AG10803 (cell line): ENCODE data around the gene RAB40C.

Experiments
- DNase-seq: peaks from one replicate; pipeline ENCODE4 v3.0.0; 2010; ENCODE audit warnings: low read depth
- H3K4me3 ChIP-seq: 2 replicates; pipeline ENCODE4 v1.5.1; 2011; ENCODE audit warnings: mild to moderate bottlenecking, low read length, control low read depth
- CTCF ChIP-seq: conservative IDR thresholded peaks from 2 replicates; pipeline ENCODE4 v1.5.1; 2011; ENCODE audit warnings: mild to moderate bottlenecking, low read length, control low read depth, inconsistent platforms

Gene RAB40C

GRCh38 chr16:610513-611381, 20.9 kb downstream of the RAB40C start:
- no peak overlapping the region for H3K4me3 ChIP-seq
- no peak for DNase-seq
- TF ChIP-seq CTCF = peak; percentile 32

GRCh38 chr16:615122-615521, 25.3 kb downstream of the RAB40C start:
- no peak for DNase-seq
- TF ChIP-seq CTCF = no peak
- H3K4me3 ChIP-seq = no peak overlapping the region

GRCh38 chr16:616733-617586, 27.1 kb downstream of the RAB40C start:
- no peak for DNase-seq
- no peak for TF ChIP-seq CTCF
- H3K4me3 ChIP-seq = no peak overlapping the region

GRCh38 chr16:617855-618254, 28.0 kb downstream of the RAB40C start:
- TF ChIP-seq CTCF = no peak
- DNase-seq = no peak
- H3K4me3 ChIP-seq = no peak overlapping the region

GRCh38 chr16:619476-620100, 29.7 kb downstream of the RAB40C start:
- no peak overlapping the region for H3K4me3 ChIP-seq
- DNase-seq = no peak
- TF ChIP-seq CTCF = no peak

- DNase-seq = no peak
- no peak overlapping the region for H3K4me3 ChIP-seq
- no peak for TF ChIP-seq CTCF
Measured at GRCh38 chr16:620700-621525, 31.0 kb downstream of the RAB40C start.
